Breast epithelium (tissue), 3 donors: Measurements from ENCODE around the gene POLDIP2.

Source experiments
- POLR2A ChIP-seq: fragments of 450-650 bp; IDR thresholded peaks from one replicate; pipeline ENCODE4 v1.6.1; 2016; ENCODE audit warnings: antibody characterized with exemption, mild to moderate bottlenecking, moderate library complexity
- POLR2AphosphoS5 ChIP-seq, 3 donors: sonication (generic); formaldehyde crosslinking; IDR thresholded peaks; one replicate each; pipeline ENCODE4 v1.6.1; 2017; ENCODE audit warnings: antibody characterized with exemption in 3 of 3
- TF ChIP-seq, protein P1 (sequence below), 3 donors: fragments of 450-650 bp; IDR thresholded peaks; one replicate each; pipeline ENCODE4 v1.5.1; 2016 to 2017; ENCODE audit warnings: antibody characterized with exemption in 3 of 3, mild to moderate bottlenecking in 3 of 3, moderate library complexity in 3 of 3

DNA sequence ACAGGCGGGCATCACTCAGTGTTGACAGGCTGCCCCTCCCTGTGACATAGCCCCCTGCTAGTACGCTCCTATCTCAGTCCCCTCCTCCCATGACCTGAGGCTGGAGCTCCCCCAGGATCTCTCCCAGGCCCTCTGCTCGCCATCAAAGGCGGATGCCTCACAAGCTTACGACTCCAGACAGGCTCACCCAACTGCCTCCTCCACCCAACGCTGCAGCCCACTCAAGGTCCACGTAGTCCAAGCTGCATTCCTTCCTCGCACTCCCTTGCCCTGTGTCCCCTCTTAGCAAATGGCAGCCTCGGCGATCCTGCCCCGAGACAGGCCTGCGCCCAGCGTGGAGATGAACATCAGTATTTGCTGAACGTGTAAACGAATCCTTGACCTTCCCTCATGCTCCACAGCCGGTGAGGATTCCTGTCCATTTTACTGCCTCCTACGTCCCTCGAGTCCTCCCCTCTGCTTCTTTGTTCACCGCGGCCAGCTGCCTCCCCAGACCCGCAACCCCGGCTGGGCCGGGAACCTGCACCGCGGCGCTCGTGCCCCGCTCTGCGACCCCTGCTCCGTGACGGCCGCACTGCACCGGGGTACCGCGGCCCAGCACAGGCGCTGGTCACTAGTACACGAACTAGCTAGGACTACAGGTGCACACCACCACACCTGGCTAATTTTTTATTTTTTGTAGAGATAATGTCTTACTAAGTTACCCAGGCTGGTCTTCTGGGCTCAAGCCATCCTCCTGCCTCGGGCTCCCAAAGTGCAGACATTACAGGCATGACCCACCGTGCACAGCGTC lies 39.2 kb downstream of the POLDIP2 start:
- TF ChIP-seq, protein P1, sequence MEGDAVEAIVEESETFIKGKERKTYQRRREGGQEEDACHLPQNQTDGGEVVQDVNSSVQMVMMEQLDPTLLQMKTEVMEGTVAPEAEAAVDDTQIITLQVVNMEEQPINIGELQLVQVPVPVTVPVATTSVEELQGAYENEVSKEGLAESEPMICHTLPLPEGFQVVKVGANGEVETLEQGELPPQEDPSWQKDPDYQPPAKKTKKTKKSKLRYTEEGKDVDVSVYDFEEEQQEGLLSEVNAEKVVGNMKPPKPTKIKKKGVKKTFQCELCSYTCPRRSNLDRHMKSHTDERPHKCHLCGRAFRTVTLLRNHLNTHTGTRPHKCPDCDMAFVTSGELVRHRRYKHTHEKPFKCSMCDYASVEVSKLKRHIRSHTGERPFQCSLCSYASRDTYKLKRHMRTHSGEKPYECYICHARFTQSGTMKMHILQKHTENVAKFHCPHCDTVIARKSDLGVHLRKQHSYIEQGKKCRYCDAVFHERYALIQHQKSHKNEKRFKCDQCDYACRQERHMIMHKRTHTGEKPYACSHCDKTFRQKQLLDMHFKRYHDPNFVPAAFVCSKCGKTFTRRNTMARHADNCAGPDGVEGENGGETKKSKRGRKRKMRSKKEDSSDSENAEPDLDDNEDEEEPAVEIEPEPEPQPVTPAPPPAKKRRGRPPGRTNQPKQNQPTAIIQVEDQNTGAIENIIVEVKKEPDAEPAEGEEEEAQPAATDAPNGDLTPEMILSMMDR (IDR thresholded peaks at IDR 0.05): no peak
- TF ChIP-seq POLR2AphosphoS5 (IDR thresholded peaks at IDR 0.05) (no peak), POLR2A (no peak)
